Ovary (tissue), 9 donors: Measurements from ENCODE around the gene PRPF40B. TPM values are rescaled to one million over a fixed set of nuclear protein-coding genes. Genes with fewer than 3 reads are reported as not detected.

Source experiments
- DNase-seq, 5 donors: peaks; one replicate each; pipeline ENCODE4 v3.0.0-alpha.2; 2019 to 2020
- H3K27ac ChIP-seq, 2 donors: fragments of 200-600 bp; one replicate each; pipeline versions ENCODE4 v1.5.1 to v1.8.0; 2019 to 2022
- H3K27me3 ChIP-seq: fragments of 200-600 bp; one replicate; pipeline ENCODE4 v1.8.0; 2022
- H3K36me3 ChIP-seq: fragments of 200-600 bp; sonication (generic); one replicate; pipeline ENCODE4 v1.5.1; 2019
- H3K4me1 ChIP-seq: one replicate; pipeline ENCODE4 v1.8.1; 2013; ENCODE audit warnings: mild to moderate bottlenecking, moderate library complexity; ENCODE audit not compliant: insufficient read depth
- H3K4me3 ChIP-seq: fragments of 200-600 bp; sonication (generic); one replicate; pipeline ENCODE4 v1.5.1; 2017
- H3K9me3 ChIP-seq, 2 donors: fragments of 200-600 bp in 1 of 2; sonication (generic) in 1 of 2; one replicate each; pipeline versions ENCODE4 v1.5.1 to v1.8.1; 2013 to 2019; ENCODE audit warnings: mild to moderate bottlenecking in 1 of 2, moderate library complexity in 1 of 2
- CTCF ChIP-seq, 3 donors: fragments of 450-650 bp in 2 of 3; fragments of 200-600 bp in 1 of 3; IDR thresholded peaks; one replicate each; pipeline versions ENCODE4 v1.5.1 to v1.8.0; 2016 to 2022; ENCODE audit warnings: antibody characterized with exemption in 3 of 3, mild to moderate bottlenecking in 1 of 3
- EP300 ChIP-seq: sonication (generic); formaldehyde crosslinking; IDR thresholded peaks from one replicate; pipeline ENCODE4 v1.6.1; 2017; ENCODE audit warnings: antibody characterized with exemption
- POLR2A ChIP-seq: fragments of 450-650 bp; IDR thresholded peaks from one replicate; pipeline ENCODE4 v1.6.1; 2017; ENCODE audit warnings: antibody characterized with exemption, mild to moderate bottlenecking, moderate library complexity
- WGBS, 3 donors: extraction: QIAGEN DNeasy Blood & Tissue Kit in 1 of 3; methylation state at CpG; one replicate each; pipeline versions ENCODE4 v1.1.5 to v1.1.7; 2013 to 2017; 5-methylcytosine and 5-hydroxymethylcytosine counted together
- intact Hi-C, 4 donors: fragments of 100-400 bp; cut with DNase I; formaldehyde crosslinking; loops; one replicate each; pipeline versions ENCODE4 v1.11.0 to v1.15.1; 2022 to 2023
- polyA plus RNA-seq, 2 donors: library from polyadenylated mRNA; stranded (reverse); fragments of 200-250 nt in 1 of 2; fragments of 350-450 nt in 1 of 2; fragmentation: Illumina TruSeq in 1 of 2; extraction: RNeasy Lipid Tissue Mini Kit (QIAGEN cat#74804) in 1 of 2; gene quantifications; one replicate each; pipeline ENCODE4 v1.2.3, GENCODE V29; 2013 to 2014
- total RNA-seq, 7 donors: library from RNA; depleted of rRNA in 2 of 7; stranded (reverse); fragments of >200 nt in 2 of 7; fragmentation: NEBNext Ultra II Directional in 3 of 7; extraction: Animal tissue kit (Norgen Biotek cat#: 25700) in 3 of 7; gene quantifications; one replicate each; pipeline versions ENCODE4 v1.1.0 to v1.2.4, GENCODE V29; 2016 to 2023
- donor health status: DM: no; HTN: no; CAD: no; lungs with moderate emphysema.
- donor health status: DM: no; HTN: no; CAD: no.
- donor health status: Bipolar disorder and iron deficiency.
- donor health status: DM: yes; HTN: yes; CAD: no.
- donor health status: DM: no; HTN: no; CAD: no.
- donor health status: DM: yes; HTN: yes; CAD: no.

PRPF40B gene
- total and polyA plus RNA-seq, 9 donors, result 13.4 to 72.6 (median 33.8) TPM

GRCh38 chr12:49664167-49664566, 40.8 kb downstream of the PRPF40B start:
- peak in 1 of 5 donors; percentile 9 for DNase-seq
- TF ChIP-seq POLR2A, result no peak
- no peak for TF ChIP-seq EP300
- TF ChIP-seq CTCF (IDR thresholded peaks at IDR 0.05), result no peak
- Histone ChIP-seq H3K4me1 (peaks cover 19% of the 10 kb centered on the region), H3K9me3 (no peaks in the 10 kb centered on the region), H3K27ac (no peak overlapping the region), H3K4me3 (no peak overlapping the region), H3K27me3 (no peaks in the 10 kb centered on the region), H3K36me3 (no peaks in the 10 kb centered on the region)
- intact Hi-C loops, result no loop called here
- WGBS, 3 donors, result 93 to 98% (median 97%) methylated on average over 4 of the region's 4 CpGs

GRCh38 chr12:49664591-49665239, 41.4 kb downstream of the PRPF40B start:
- DNase-seq, result peak in 1 of 5 donors; percentile 20
- H3K27me3 ChIP-seq, result no peaks in the 10 kb centered on the region
- H3K9me3 ChIP-seq, result no peaks in the 10 kb centered on the region
- 86 to 93% (median 89%) methylated on average over 4 of the region's 4 CpGs for WGBS, 3 donors
- intact Hi-C loops, result no loop called here
- H3K27ac ChIP-seq, result no peak overlapping the region
- TF ChIP-seq POLR2A (no peak), EP300 (no peak), CTCF (IDR thresholded peaks at IDR 0.05) (no peak)
- no peak overlapping the region for H3K4me3 ChIP-seq
- no peaks in the 10 kb centered on the region for H3K36me3 ChIP-seq
- H3K4me1 ChIP-seq, result peaks cover 19% of the 10 kb centered on the region

- intact Hi-C loops, result no loop called here
- Histone ChIP-seq H3K36me3 (no peaks in the 10 kb centered on the region), H3K4me1 (peaks cover 25% of the 10 kb centered on the region), H3K4me3 (no peak overlapping the region), H3K9me3 (no peaks in the 10 kb centered on the region), H3K27me3 (no peaks in the 10 kb centered on the region), H3K27ac (no peak overlapping the region)
- 70 to 76% (median 74%) methylated on average over 2 of the region's 2 CpGs for WGBS, 3 donors
- no peak for TF ChIP-seq CTCF (IDR thresholded peaks at IDR 0.05)
- TF ChIP-seq EP300, result no peak
- peak in 1 of 5 donors; percentile 19 for DNase-seq
These were observed 42.0 kb downstream of the PRPF40B start for GRCh38 chr12:49665384-49665783.

GRCh38 chr12:49666176-49666575, 42.8 kb downstream of the PRPF40B start:
- no peaks in the 10 kb centered on the region for H3K27me3 ChIP-seq
- H3K4me1 ChIP-seq, result peaks cover 29% of the 10 kb centered on the region
- H3K4me3 ChIP-seq, result no peak overlapping the region
- no peaks in the 10 kb centered on the region for H3K36me3 ChIP-seq
- no peak overlapping the region for H3K27ac ChIP-seq
- TF ChIP-seq EP300 (no peak), POLR2A (no peak), CTCF (IDR thresholded peaks at IDR 0.05) (no peak)
- 87 to 93% (median 93%) methylated on average over 4 of the region's 4 CpGs for WGBS, 3 donors
- DNase-seq, result no peak
- intact Hi-C loops, result no loop called here
- no peaks in the 10 kb centered on the region for H3K9me3 ChIP-seq
